Endothelial cell of umbilical vein (primary cell): Measurements from ENCODE around the gene AGBL5.

Source experiments
- EZH2 ChIP-seq: IDR thresholded peaks from 2 replicates; pipeline ENCODE4 v1.6.1; 2012; ENCODE audit warnings: borderline replicate concordance, low read depth, mild to moderate bottlenecking, moderate library complexity, low read length, inconsistent platforms; ENCODE audit not compliant: severe bottlenecking
- FOS ChIP-seq: IDR thresholded peaks from 2 replicates; pipeline ENCODE4 v1.6.1; 2011; ENCODE audit warnings: mild to moderate bottlenecking, low read length, moderate library complexity, borderline replicate concordance; ENCODE audit not compliant: insufficient read depth
- JUN ChIP-seq: IDR thresholded peaks from 2 replicates; pipeline ENCODE4 v1.6.1; 2011; ENCODE audit warnings: borderline replicate concordance, low read depth; ENCODE audit not compliant: insufficient read length, insufficient read depth
- POLR2A ChIP-seq: IDR thresholded peaks from 2 replicates; pipeline ENCODE4 v1.6.1; 2012; ENCODE audit warnings: low read depth, mild to moderate bottlenecking, control low read depth, low read length
- POLR2AphosphoS5 ChIP-seq: IDR thresholded peaks from 2 replicates; pipeline ENCODE4 v1.6.1; 2012; ENCODE audit warnings: low read depth, mild to moderate bottlenecking, control low read depth, low read length, moderate library complexity; ENCODE audit not compliant: insufficient read depth
- TF ChIP-seq, protein P1 (sequence below), 2 donors: IDR thresholded peaks; 1 replicate in 1 of 2; 2 replicates in 1 of 2; pipeline ENCODE4 v1.5.1; 2011; ENCODE audit warnings: low read length in 2 of 2, mild to moderate bottlenecking in 2 of 2, moderate library complexity in 2 of 2, control low read depth in 1 of 2, inconsistent platforms in 1 of 2, low read depth in 1 of 2; ENCODE audit not compliant: insufficient read depth in 1 of 2; ENCODE audit errors: extremely low read depth in 1 of 2
- TF ChIP-seq, protein P2 (sequence below): IDR thresholded peaks from 2 replicates; pipeline ENCODE4 v1.6.1; 2011; ENCODE audit not compliant: insufficient read depth, insufficient read length

DNA sequence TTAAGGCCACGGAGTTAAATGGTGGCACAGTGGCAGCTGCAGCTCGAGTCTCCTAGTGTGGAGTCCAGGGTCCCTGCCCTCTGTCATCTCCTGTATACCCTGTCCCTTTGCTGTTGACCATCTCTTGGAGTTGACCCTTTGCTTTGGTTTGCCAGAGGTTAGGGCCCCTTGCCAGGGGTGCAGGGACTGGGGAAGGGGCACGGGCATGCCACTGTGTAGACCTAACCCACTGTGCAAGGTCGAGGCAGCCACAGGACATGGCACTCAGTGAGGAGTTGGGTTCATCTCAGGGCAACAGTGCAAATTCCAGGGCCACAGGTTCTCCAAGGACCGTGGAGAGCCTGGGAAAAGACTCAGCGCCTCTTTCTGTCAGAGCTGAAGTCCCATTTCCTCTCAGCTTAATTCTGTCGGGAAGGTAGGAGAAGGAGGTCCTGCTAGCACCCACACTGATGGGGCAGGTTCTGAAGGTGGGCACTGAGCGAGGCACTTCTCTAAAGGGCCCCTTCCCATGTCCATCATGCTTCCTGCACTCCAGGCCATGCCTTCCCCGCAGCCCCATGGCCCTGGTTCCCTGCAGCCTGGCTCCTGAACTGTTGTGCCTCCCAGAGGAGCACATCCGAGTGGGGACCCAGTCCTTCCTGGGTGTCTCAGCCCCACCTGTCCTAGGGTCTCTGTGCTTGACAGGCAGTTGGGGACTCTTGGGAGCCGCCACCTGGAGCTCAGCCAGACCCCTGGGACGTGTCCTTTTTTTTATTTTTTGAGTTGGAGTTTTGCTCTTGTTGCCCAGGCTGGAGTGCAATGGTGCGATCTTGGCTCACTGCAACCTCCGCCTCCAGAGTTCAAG is 37.9 kb downstream of the AGBL5 start:
- TF ChIP-seq POLR2AphosphoS5 (no peak), FOS (no peak), EZH2 (no peak), POLR2A (no peak), JUN (no peak)
- TF ChIP-seq, protein P1, sequence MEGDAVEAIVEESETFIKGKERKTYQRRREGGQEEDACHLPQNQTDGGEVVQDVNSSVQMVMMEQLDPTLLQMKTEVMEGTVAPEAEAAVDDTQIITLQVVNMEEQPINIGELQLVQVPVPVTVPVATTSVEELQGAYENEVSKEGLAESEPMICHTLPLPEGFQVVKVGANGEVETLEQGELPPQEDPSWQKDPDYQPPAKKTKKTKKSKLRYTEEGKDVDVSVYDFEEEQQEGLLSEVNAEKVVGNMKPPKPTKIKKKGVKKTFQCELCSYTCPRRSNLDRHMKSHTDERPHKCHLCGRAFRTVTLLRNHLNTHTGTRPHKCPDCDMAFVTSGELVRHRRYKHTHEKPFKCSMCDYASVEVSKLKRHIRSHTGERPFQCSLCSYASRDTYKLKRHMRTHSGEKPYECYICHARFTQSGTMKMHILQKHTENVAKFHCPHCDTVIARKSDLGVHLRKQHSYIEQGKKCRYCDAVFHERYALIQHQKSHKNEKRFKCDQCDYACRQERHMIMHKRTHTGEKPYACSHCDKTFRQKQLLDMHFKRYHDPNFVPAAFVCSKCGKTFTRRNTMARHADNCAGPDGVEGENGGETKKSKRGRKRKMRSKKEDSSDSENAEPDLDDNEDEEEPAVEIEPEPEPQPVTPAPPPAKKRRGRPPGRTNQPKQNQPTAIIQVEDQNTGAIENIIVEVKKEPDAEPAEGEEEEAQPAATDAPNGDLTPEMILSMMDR (IDR thresholded peaks at IDR 0.05; ENCODE audit: extremely low read depth in 1 of 2, insufficient read depth in 1 of 2, low read depth in 1 of 2, low read length in 2 of 2) = no peak
- TF ChIP-seq, protein P2, sequence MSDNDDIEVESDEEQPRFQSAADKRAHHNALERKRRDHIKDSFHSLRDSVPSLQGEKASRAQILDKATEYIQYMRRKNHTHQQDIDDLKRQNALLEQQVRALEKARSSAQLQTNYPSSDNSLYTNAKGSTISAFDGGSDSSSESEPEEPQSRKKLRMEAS = no peak
